Amygdala (tissue), 56 donors: ENCODE data around the gene DOCK2.
A peak's percentile ranks its signal among the peaks of the same experiment; 100 is the strongest.

Source experiments
- DNase-seq, 56 donors: peaks; one replicate each; lab custom pipeline; 2025; lab: John Stamatoyannopoulos, UW

The DOCK2 gene

DNA sequence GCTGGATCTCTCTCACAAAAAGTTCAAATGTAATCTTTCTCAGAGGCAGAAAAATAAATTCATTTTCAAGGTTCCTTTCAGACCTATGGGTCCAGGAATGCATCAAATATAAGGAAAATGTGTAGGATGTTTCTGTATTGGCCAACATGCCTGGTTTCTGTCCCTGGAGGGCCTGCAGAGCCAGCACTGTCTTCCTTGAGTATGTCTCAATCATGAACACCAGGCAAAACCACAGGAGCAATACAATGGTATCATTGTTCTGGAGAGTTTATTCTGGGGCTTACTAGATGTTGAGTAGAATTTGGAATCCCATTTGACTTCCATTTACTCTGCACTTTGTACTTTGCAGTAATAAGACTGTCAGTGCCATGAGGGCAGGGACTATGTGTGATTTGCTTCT lies 319.7 kb downstream of the DOCK2 start:
- DNase-seq = no peak

DNA sequence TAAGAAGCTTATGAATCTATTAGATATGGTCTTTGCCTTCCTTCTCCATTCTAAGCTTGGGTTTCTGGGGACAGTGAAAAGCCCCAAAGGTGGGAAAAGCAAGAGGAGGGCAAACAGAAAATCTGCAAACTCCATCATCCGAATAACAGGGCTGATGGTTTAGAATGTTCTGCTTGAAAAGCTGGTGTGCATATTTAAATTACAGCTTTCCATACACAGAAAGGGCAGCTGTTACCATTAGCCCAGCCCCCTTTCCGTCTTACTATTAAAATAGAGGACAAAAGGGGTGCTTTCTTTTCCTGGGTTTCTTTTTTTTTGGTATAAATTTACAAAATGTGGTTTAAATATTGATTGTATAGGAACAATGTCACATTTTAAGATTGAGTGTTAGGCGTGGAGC lies 321.2 kb downstream of the DOCK2 start:
- no peak for DNase-seq

DNA sequence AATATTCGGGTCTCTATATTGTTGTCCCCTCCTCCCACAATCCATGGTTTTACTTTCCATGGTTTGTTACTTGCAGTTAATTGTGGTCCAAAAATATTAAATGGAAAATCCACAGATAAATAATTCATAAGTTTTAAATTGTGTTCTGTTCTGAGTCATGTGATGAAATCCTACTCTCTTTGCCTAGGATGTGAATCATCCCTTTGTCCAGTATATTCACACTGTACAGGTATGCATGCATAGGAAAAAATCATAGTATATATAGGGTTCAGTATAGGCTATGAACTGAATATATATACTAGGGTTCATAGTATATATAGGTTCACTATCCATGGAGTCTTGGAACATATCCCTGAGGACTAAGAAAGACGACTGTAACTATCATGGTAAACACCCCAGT lies 323.6 kb downstream of the DOCK2 start:
- no peak for DNase-seq

- no peak for DNase-seq
Observed at GRCh38 chr5:169964246-169964645, 327.2 kb downstream of the DOCK2 start.

DNA sequence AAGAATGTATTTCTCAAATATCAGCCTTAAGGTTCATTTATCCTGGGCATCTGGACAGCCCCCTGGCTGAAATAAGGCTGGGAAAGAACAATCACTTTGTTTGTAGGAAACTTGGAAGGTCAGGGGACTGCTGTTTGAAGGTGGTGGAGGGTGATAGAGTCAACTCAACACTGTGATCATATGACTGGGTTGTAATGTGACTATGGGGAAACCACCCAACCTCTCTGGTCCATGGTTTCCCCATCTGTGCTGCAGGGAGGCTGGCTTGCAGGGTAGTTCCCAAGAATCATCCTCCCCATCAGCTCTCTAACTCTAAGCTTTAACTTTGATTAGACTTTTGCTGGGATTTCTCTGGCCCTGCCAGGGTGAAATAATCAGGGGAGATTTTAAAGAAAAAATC lies 333.3 kb downstream of the DOCK2 start:
- no peak for DNase-seq

- peak in 1 of 56 donors; percentile 0 for DNase-seq
Observed at GRCh38 chr5:169970911-169971765, 334.1 kb downstream of the DOCK2 start.

DNA sequence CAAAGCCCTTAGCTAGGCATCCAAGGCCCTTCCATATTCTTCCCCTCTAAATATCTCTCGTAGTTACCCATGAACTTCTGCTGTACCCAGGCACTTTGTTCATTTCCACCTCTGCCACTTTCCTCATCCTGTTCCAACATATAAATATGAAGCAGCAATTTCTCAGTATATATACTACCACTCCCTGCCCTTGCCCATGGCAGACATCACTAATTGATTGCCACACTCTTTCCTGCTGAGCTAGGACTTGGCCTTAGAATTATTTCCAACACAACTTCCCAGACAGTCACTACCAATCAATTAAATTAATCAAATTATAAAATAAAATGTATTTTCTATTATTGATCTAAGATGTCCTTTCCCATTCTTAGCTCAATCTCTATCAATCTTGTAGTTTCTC lies 334.7 kb downstream of the DOCK2 start:
- DNase-seq = no peak

GRCh38 chr5:169973056-169973455 lies 336.0 kb downstream of the DOCK2 start:
- DNase-seq = no peak

GRCh38 chr5:169974121-169974770 lies 337.2 kb downstream of the DOCK2 start:
- no peak for DNase-seq

GRCh38 chr5:169978714-169979113 lies 341.6 kb downstream of the DOCK2 start:
- peak in 5 of 56 donors; percentile 12 to 60 (median 27) for DNase-seq

- DNase-seq = peak in 2 of 56 donors; percentile 22 to 44
Observed at GRCh38 chr5:169979871-169980270, 342.8 kb downstream of the DOCK2 start.

DNA sequence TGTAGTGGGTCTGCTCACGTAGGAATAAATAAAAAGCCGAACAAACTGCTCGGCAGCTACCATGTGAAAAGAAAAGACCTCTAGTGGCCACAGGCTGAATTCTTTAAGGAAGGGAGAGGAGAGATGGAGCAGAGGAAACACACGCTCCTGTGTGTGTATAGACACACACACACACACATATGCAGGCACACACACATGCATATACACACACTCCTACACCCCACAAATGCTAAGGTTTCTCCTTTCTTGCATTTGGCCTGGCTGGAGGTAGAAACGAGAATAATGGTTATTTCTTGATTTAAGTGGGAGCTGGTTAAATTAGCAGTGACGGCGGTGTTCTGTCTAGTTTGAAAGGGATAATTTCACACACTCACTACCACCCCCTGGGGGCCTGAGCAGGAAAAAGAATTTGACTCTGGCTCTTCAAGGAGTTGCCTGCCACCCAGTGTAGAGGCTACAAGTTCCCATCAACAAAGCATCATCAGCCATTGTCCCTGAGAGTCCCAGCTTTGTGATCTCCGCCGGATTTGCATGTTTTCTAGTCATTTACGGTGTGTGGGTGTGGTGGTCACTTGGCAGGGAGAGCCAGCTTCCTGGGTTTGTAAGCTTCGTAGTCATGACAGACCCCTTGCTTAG lies 343.5 kb downstream of the DOCK2 start, which contains the start of gene INSYN2B:
INSYN2B (minus strand) TSS at position 78 of the 636 bp plus-strand sequence. CDS start 96,597 bp downstream, outside the sequence.
- peak; percentile 6 to 94 (median 73) for DNase-seq

DNA sequence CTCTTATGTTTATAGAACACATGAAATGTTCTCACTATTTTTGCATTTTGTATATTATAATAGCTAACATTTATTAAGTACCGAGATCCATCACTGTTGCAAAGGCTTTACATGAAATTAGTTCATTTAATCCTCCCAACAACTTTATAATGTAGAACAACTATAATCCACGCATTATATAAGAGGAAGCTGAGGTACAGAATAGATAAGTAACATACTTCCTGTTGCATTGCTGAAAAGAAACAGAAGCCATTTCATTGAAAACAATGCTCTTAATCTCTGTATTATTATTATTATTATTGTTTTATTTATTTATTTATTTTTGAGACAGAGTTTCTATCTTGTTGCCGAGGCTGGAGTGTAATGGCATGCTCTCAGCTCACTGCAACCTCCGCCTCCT lies 351.1 kb downstream of the DOCK2 start:
- DNase-seq = no peak

DNA sequence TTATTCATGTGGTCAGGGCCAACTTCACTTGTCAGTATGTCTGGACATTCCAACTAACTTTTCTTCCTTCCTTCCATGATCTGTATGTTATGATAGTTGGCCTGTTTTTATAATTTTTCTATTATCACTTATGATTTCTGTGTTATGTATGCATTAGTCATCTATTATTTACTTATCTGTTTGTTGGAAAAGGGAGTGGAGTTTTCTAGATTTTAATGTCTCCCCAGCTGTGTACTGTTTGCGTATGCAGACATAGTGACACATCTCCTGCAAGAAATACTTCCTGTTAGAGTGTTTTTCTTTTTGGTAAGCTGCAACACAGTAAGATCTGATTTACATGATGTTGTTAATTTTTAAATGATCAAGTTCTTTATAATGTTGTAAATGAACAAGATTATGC lies 351.9 kb downstream of the DOCK2 start:
- no peak for DNase-seq

DNA sequence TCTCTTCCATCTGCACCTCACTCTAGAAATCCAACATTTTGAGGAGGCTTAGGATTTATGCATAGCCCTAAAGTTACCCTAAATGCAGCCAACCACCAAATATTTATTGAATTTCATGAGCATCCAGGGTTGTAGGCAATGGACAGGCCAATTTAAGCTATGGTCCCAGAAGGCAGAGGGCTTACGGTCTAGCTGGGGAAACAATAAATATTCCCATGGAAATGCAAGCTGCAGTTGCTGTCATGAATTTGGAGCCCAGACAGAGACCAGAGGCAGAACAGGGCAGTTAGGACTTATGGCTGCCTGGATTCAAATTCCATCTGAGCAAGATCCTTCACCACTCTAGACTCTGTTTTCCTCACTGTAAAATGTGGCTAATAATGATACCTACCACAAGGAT lies 352.3 kb downstream of the DOCK2 start:
- no peak for DNase-seq

DNA sequence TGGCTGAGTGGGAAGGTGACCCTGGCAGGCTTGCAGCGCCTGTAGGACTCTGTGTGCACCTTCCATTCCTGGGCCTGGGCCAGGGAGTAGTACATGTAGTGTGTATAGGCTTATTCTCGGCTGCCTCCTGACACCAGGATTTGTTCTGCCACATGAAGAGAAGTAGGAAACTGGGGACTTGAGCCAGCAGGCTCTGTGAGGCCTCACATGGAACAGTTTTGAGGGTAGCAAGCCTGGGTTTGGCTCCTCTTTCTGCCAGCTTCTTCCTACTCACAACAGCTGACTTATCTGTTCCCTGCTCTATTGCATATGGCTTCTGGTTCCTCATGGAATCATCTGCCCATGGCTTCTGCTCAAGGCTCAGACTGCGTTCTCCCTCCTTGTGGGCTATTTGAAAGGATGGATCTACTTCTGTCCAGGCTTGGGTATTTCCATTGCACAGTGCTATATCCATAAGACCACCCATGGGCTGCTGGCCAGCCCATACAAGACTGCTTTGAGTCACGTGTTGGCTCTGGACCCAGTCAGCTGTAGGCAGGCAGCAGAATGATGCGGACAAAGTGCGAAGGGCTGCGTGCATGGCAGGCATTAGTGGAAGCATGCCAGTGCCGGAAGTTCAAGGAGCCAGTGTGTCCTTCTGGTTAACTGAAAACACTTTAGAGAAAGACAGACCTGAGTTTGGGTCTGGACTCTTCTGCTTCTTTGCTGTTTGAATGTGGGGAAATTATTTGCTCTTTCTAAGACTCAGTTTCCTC lies 354.2 kb downstream of the DOCK2 start:
- peak in 1 of 56 donors; percentile 10 for DNase-seq

- DNase-seq = no peak
Observed at GRCh38 chr5:169992789-169993484, 355.9 kb downstream of the DOCK2 start.

DNA sequence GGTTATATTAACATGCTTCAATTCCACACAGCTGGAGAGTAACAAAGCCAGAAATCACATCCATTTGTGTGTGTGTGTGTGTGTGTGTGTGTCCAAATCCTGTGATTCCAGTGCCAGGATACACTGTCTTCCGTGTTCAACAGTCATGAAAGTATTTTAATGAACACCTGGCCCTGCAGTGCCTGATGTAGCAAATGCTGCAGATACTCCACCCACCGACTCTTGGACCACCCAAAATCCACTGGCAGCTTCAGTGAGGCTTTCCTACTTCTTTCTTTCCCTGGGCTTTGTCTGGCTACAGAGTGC lies 356.4 kb downstream of the DOCK2 start:
- no peak for DNase-seq

DNA sequence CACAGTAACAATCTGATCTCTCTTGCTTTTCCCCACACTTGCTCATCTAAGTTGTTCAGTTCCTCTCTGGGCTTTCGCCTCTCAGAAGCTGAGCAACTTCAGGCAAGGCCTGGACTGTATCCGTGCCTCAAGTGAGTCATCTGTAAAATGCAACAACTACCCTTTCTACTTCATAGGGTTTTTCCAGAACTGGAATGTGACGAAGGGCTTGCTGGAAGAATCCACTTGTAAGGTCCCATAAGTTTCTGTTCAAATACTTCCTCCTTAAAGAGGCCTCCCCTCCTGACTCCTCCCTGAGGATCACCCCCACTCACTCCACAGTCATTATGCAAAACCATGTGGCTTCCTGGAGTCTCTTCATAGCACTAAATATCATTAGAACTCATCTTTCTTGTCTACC lies 360.7 kb downstream of the DOCK2 start:
- no peak for DNase-seq

- no peak for DNase-seq
Observed at GRCh38 chr5:169999621-170000020, 362.5 kb downstream of the DOCK2 start.
